ENCODE measurements around the gene IL27RA.

DNA sequence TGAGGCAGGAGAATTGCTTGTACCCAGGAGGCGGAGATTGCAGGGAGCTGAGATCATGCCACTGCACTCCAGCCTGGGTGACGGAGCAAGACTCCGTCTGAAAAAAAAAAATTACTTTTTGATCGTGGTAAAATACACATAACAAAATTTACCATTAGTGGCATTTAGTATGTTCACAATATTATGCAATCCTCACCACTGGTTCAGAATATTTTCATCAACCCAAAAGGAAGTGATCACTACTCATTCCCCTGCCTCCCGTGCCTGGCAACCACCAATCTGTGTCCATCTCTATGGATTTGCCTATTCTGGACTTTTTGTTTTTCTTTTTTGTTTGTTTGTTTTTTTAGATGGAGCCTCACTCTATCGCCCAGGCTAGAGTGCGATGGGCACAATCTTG lies 31.5 kb downstream of the IL27RA start:
- TF ChIP-seq, protein P1, sequence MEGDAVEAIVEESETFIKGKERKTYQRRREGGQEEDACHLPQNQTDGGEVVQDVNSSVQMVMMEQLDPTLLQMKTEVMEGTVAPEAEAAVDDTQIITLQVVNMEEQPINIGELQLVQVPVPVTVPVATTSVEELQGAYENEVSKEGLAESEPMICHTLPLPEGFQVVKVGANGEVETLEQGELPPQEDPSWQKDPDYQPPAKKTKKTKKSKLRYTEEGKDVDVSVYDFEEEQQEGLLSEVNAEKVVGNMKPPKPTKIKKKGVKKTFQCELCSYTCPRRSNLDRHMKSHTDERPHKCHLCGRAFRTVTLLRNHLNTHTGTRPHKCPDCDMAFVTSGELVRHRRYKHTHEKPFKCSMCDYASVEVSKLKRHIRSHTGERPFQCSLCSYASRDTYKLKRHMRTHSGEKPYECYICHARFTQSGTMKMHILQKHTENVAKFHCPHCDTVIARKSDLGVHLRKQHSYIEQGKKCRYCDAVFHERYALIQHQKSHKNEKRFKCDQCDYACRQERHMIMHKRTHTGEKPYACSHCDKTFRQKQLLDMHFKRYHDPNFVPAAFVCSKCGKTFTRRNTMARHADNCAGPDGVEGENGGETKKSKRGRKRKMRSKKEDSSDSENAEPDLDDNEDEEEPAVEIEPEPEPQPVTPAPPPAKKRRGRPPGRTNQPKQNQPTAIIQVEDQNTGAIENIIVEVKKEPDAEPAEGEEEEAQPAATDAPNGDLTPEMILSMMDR (IDR thresholded peaks at IDR 0.05), result no peak
- TF ChIP-seq POLR2AphosphoS5 (IDR thresholded peaks at IDR 0.05; ENCODE audit: low read depth, low read length) (no peak), TCF7L2 (IDR thresholded peaks at IDR 0.05; ENCODE audit: low read depth, low read length) (no peak), SIN3A (IDR thresholded peaks at IDR 0.05; ENCODE audit: borderline replicate concordance, insufficient read depth, low read depth, low read length) (no peak)
- TF ChIP-seq, protein P2, sequence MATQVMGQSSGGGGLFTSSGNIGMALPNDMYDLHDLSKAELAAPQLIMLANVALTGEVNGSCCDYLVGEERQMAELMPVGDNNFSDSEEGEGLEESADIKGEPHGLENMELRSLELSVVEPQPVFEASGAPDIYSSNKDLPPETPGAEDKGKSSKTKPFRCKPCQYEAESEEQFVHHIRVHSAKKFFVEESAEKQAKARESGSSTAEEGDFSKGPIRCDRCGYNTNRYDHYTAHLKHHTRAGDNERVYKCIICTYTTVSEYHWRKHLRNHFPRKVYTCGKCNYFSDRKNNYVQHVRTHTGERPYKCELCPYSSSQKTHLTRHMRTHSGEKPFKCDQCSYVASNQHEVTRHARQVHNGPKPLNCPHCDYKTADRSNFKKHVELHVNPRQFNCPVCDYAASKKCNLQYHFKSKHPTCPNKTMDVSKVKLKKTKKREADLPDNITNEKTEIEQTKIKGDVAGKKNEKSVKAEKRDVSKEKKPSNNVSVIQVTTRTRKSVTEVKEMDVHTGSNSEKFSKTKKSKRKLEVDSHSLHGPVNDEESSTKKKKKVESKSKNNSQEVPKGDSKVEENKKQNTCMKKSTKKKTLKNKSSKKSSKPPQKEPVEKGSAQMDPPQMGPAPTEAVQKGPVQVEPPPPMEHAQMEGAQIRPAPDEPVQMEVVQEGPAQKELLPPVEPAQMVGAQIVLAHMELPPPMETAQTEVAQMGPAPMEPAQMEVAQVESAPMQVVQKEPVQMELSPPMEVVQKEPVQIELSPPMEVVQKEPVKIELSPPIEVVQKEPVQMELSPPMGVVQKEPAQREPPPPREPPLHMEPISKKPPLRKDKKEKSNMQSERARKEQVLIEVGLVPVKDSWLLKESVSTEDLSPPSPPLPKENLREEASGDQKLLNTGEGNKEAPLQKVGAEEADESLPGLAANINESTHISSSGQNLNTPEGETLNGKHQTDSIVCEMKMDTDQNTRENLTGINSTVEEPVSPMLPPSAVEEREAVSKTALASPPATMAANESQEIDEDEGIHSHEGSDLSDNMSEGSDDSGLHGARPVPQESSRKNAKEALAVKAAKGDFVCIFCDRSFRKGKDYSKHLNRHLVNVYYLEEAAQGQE (IDR thresholded peaks at IDR 0.05; ENCODE audit: insufficient read depth in 1 of 2, low read depth in 2 of 2, low read length in 1 of 2), result no peak

Measured in Panc1 (cell line).